Measurements from ENCODE around the gene RASA4B.
"Not testable (repeated sequence)": the region's sequence is repeated elsewhere in the genome, so short reads cannot be mapped to it uniquely, and the experiment has no call there.

DNA sequence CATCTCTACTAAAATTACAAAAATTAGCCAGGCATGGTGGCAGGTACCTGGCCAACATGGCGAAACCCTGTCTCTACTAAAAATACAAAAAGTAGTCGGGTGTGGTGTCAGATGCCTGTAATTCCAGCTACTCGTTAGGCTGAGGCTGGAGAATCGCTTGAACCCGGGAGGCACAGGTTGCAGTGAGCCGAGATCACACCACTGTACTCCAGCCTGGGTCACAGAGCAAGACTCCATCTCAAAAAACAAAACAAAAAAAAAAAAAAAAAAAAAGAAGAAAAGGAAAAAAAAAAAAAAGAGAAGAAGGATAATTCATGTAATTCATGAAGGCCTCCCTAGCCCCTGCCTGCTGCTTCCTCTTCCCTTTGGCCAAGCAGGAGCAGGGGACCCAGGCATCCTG is 23.0 kb upstream of the RASA4B start:
- TF ChIP-seq, protein P1, sequence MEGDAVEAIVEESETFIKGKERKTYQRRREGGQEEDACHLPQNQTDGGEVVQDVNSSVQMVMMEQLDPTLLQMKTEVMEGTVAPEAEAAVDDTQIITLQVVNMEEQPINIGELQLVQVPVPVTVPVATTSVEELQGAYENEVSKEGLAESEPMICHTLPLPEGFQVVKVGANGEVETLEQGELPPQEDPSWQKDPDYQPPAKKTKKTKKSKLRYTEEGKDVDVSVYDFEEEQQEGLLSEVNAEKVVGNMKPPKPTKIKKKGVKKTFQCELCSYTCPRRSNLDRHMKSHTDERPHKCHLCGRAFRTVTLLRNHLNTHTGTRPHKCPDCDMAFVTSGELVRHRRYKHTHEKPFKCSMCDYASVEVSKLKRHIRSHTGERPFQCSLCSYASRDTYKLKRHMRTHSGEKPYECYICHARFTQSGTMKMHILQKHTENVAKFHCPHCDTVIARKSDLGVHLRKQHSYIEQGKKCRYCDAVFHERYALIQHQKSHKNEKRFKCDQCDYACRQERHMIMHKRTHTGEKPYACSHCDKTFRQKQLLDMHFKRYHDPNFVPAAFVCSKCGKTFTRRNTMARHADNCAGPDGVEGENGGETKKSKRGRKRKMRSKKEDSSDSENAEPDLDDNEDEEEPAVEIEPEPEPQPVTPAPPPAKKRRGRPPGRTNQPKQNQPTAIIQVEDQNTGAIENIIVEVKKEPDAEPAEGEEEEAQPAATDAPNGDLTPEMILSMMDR (IDR thresholded peaks at IDR 0.05; ENCODE audit: low read depth, low read length), result not testable (repeated sequence)
- TF ChIP-seq POLR2A (IDR thresholded peaks at IDR 0.05; ENCODE audit: extremely low read depth, insufficient read length); MYC (IDR thresholded peaks at IDR 0.05; ENCODE audit: low read depth, low read length): not testable (repeated sequence)
- TF ChIP-seq, protein P2, sequence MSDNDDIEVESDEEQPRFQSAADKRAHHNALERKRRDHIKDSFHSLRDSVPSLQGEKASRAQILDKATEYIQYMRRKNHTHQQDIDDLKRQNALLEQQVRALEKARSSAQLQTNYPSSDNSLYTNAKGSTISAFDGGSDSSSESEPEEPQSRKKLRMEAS (IDR thresholded peaks at IDR 0.05; ENCODE audit: low read depth, low read length), result not testable (repeated sequence)

Measured in NB4 (cell line).